Activated CD4-positive, alpha-beta T cell treated with anti-CD3 and anti-CD28 coated beads, Interleukin-2, amount 50 U/mL, for 24 hours (primary cell): ENCODE results near the gene GLA.

Experiments
- DNase-seq, 2 donors: peaks; one replicate each; pipeline ENCODE4 v3.0.0-alpha.2; 2020; ENCODE audit warnings: low read depth in 1 of 2, low spot score in 1 of 2

The GLA gene

GRCh38 chrX:101397779-101398178 is 9.9 kb downstream of the GLA start:
- no peak for DNase-seq

- DNase-seq, result no peak
Observed at GRCh38 chrX:101395789-101396188, 11.9 kb downstream of the GLA start.

- DNase-seq, result no peak
Observed at GRCh38 chrX:101394372-101394771, 13.4 kb downstream of the GLA start.

- no peak for DNase-seq
Observed at GRCh38 chrX:101393530-101394305, 14.0 kb downstream of the GLA start.

- no peak for DNase-seq
Observed at GRCh38 chrX:101391831-101392230, 15.9 kb downstream of the GLA start.

GRCh38 chrX:101390664-101391525 is 16.8 kb downstream of the GLA start, which contains the start of gene RPL36A:
TSS of gene RPL36A (plus strand) at chrX:101391011. CDS start at chrX:101391044, 33 bp downstream.
- peak; percentile 67 to 83 for DNase-seq

GRCh38 chrX:101388604-101389003 is 19.1 kb downstream of the GLA start:
- no peak for DNase-seq

- DNase-seq, result no peak
Observed at GRCh38 chrX:101386542-101386885, 21.2 kb downstream of the GLA start.

- DNase-seq, result no peak
Observed at GRCh38 chrX:101385795-101386541, 21.8 kb downstream of the GLA start, which contains the start of gene BTK. TSS of gene BTK (minus strand) at chrX:101386191. CDS start at chrX:101375284, 10,907 bp downstream.

GRCh38 chrX:101385026-101385684 is 22.6 kb downstream of the GLA start:
- no peak for DNase-seq

- no peak for DNase-seq
Observed at GRCh38 chrX:101383679-101384205, 24.0 kb downstream of the GLA start.

- no peak for DNase-seq
Observed at GRCh38 chrX:101377547-101377946, 30.2 kb downstream of the GLA start.

GRCh38 chrX:101370888-101371504 is 36.7 kb downstream of the GLA start:
- DNase-seq, result no peak

- DNase-seq, result no peak
Observed at GRCh38 chrX:101369687-101370086, 38.0 kb downstream of the GLA start.

GRCh38 chrX:101368800-101369199 is 38.9 kb downstream of the GLA start:
- no peak for DNase-seq

- no peak for DNase-seq
Observed at GRCh38 chrX:101365301-101365795, 42.4 kb downstream of the GLA start.

GRCh38 chrX:101362757-101363156 is 45.0 kb downstream of the GLA start:
- no peak for DNase-seq

- no peak for DNase-seq
Observed at GRCh38 chrX:101362116-101362515, 45.6 kb downstream of the GLA start.

GRCh38 chrX:101360390-101360789 is 47.3 kb downstream of the GLA start:
- no peak for DNase-seq

- DNase-seq, result no peak
Observed at GRCh38 chrX:101359966-101360365, 47.8 kb downstream of the GLA start.
